HepG2 (cell line): Measurements from ENCODE around the gene ERC1. TPM values are rescaled to one million over a fixed set of nuclear protein-coding genes. Genes with fewer than 3 reads are reported as not detected.

ENCODE experiments used
- DMAP1 ChIP-seq: IDR thresholded peaks from 2 replicates; pipeline ENCODE4 v1.6.1; 2016
- FUBP1 ChIP-seq: sonication (generic); formaldehyde crosslinking; IDR thresholded peaks from 2 replicates; pipeline ENCODE4 v1.5.1; 2020; ENCODE audit warnings: missing genetic modification reagents, mild to moderate bottlenecking, borderline replicate concordance
- GFI1 ChIP-seq: sonication (generic); formaldehyde crosslinking; IDR thresholded peaks from 2 replicates; pipeline ENCODE4 v1.5.0; 2020; ENCODE audit warnings: missing genetic modification reagents, mild to moderate bottlenecking, borderline replicate concordance
- HNRNPH1 ChIP-seq: fragments of 200-400 bp; formaldehyde crosslinking; optimal IDR thresholded peaks from 2 replicates; pipeline ENCODE3; 2017; ENCODE audit warnings: mild to moderate bottlenecking, low read depth, low read length
- KDM1A ChIP-seq: IDR thresholded peaks from 2 replicates; pipeline ENCODE4 v1.6.1; 2016; ENCODE audit warnings: missing compliant biosample characterization
- KMT2B ChIP-seq: IDR thresholded peaks from 2 replicates; pipeline ENCODE4 v1.6.1; 2016; ENCODE audit warnings: missing genetic modification reagents, missing compliant biosample characterization
- MBD4 ChIP-seq: IDR thresholded peaks from 2 replicates; pipeline ENCODE4 v1.6.1; 2012; ENCODE audit warnings: low read length, inconsistent platforms, borderline replicate concordance
- MTA1 ChIP-seq: sonication (generic); formaldehyde crosslinking; IDR thresholded peaks from 2 replicates; pipeline ENCODE4 v1.4.0; 2020; ENCODE audit warnings: missing genetic modification reagents, mild to moderate bottlenecking, borderline replicate concordance
- NFIC ChIP-seq: IDR thresholded peaks from 2 replicates; pipeline ENCODE4 v1.6.1; 2012; ENCODE audit warnings: mild to moderate bottlenecking, low read length, inconsistent platforms
- PHF20 ChIP-seq: sonication (generic); formaldehyde crosslinking; IDR thresholded peaks from 2 replicates; pipeline ENCODE4 v1.5.0; 2020; ENCODE audit warnings: mild to moderate bottlenecking, missing genetic modification reagents
- PTBP1 ChIP-seq: fragments of 200-400 bp; formaldehyde crosslinking; IDR thresholded peaks from 2 replicates; pipeline ENCODE4 v1.6.1; 2018; ENCODE audit warnings: low read length, low read depth; ENCODE audit not compliant: poor library complexity, severe bottlenecking
- REXO4 ChIP-seq: sonication (generic); formaldehyde crosslinking; IDR thresholded peaks from 2 replicates; pipeline ENCODE4 v1.8.0; 2022; ENCODE audit warnings: missing genetic modification reagents, mild to moderate bottlenecking, borderline replicate concordance
- U2AF1 ChIP-seq: fragments of 200-400 bp; formaldehyde crosslinking; optimal IDR thresholded peaks from 2 replicates; pipeline ENCODE3; 2017; ENCODE audit warnings: mild to moderate bottlenecking, low read depth, low read length
- ZBTB14 ChIP-seq: sonication (generic); formaldehyde crosslinking; IDR thresholded peaks from 2 replicates; pipeline ENCODE4 v1.4.0; 2020; ENCODE audit warnings: missing genetic modification reagents
- ZNF510 ChIP-seq: sonication (generic); formaldehyde crosslinking; IDR thresholded peaks from 2 replicates; pipeline ENCODE4 v1.4.0; 2020; ENCODE audit warnings: low read depth, mild to moderate bottlenecking, missing genetic modification reagents
- ZNF639 ChIP-seq: conservative IDR thresholded peaks from 2 replicates; pipeline ENCODE4 v1.6.1; 2018; ENCODE audit warnings: missing genetic modification reagents
- ZNF646 ChIP-seq: sonication (generic); formaldehyde crosslinking; IDR thresholded peaks from 2 replicates; pipeline ENCODE4 v1.9.0; 2021; ENCODE audit warnings: mild to moderate bottlenecking, missing genetic modification reagents
- polyA plus RNA-seq, 8 experiments: library from polyadenylated mRNA; depleted of rRNA in 3 of 8; stranded (reverse) in 7 of 8; unstranded in 1 of 8; fragments of >200 nt; fragmentation: Illumina TruSeq in 4 of 8; extraction: Trizol in 4 of 8; gene quantifications; 2 replicates each; pipeline versions ENCODE4 v1.2.1 to v1.2.3, GENCODE V29; 2011 to 2016; ENCODE audit warnings: low read depth in 4 of 8, missing spikeins in 1 of 8, mixed read lengths in 1 of 8; ENCODE audit not compliant: insufficient read depth in 1 of 8
- total RNA-seq, 5 experiments: library from RNA; depleted of rRNA; stranded (reverse); fragments of >200 nt; fragmentation: Illumina TruSeq; extraction: Trizol; gene quantifications; 2 replicates each; pipeline ENCODE4 v1.2.3, GENCODE V29; 2016; ENCODE audit warnings: low read depth in 1 of 5

ERC1 gene
- total and polyA plus RNA-seq, 2 of the 13 experiments (the other 11 are each of a cell fraction or from before 2014, with no cell fraction given), result 6.1 to 12.4 TPM

GRCh38 chr12:949453-950191 is 41.4 kb upstream of the ERC1 start, which contains the start of gene RAD52 (continued):
- TF ChIP-seq HNRNPH1, result no peak
- no peak for TF ChIP-seq PTBP1
- TF ChIP-seq GFI1, result peak; percentile 66; the same call in 1 of the 2 replicates
- TF ChIP-seq KMT2B (CRISPR knock-in tag), result peak; percentile 84
- no peak for TF ChIP-seq FUBP1 (CRISPR knock-in tag)
- TF ChIP-seq ZNF510, result peak; percentile 86; the same call in 1 of the 2 replicates
- TF ChIP-seq ZBTB14 (CRISPR knock-in tag), result no peak
- TF ChIP-seq REXO4 (CRISPR knock-in tag), result 0 out of 2 replicates have a peak, but pooled peaks have one; percentile 35
- TF ChIP-seq PHF20 (CRISPR knock-in tag), result peak; percentile 84
- peak; percentile 70; the same call in 1 of the 2 replicates for TF ChIP-seq ZNF639
- TF ChIP-seq MBD4, result no peak
- TF ChIP-seq NFIC, result no peak
- TF ChIP-seq MTA1 (CRISPR knock-in tag), result peak; percentile 65
- no peak for TF ChIP-seq ZNF646 (CRISPR knock-in tag)
- TF ChIP-seq U2AF1, result peak; percentile 85
- peak; percentile 63 for TF ChIP-seq DMAP1 (CRISPR knock-in tag)
- peak; percentile 19; the same call in 1 of the 2 replicates for TF ChIP-seq KDM1A
